Calu3 (cell line): ENCODE data around the gene CCDC187. TPM values are rescaled to one million over a fixed set of nuclear protein-coding genes. Genes with fewer than 3 reads are reported as not detected.

ENCODE experiments used
- BruUV-seq: library from RNA; stranded (reverse); fragments of 400-500 nt; replicated peaks from 2 replicates; lab custom pipeline; 2021; lab: Mats Ljungman, UMichigan
- CTCF ChIA-PET: fragments of 300-600 bp; sonication (Branson Sonifier 250); formaldehyde crosslinking; loops from one replicate; lab custom pipeline; 2022; ENCODE audit warnings: antibody characterized with exemption; lab: Charles Lee
- DNase-seq: peaks from one replicate; pipeline ENCODE4 v3.0.0; 2022
- H3K27ac Mint-ChIP-seq: one replicate; pipeline ENCODE4 v1.8.0; 2022; ENCODE audit warnings: mixed read lengths; ENCODE audit not compliant: unreplicated experiment
- H3K27me3 Mint-ChIP-seq: one replicate; pipeline ENCODE4 v1.8.0; 2022; ENCODE audit warnings: mixed read lengths; ENCODE audit not compliant: unreplicated experiment
- H3K36me3 Mint-ChIP-seq: one replicate; pipeline ENCODE4 v1.8.0; 2022; ENCODE audit warnings: mild to moderate bottlenecking, moderate library complexity, mixed read lengths; ENCODE audit not compliant: insufficient read depth, unreplicated experiment
- H3K4me1 Mint-ChIP-seq: one replicate; pipeline ENCODE4 v1.8.0; 2022; ENCODE audit warnings: mild to moderate bottlenecking, low read depth, mixed read lengths; ENCODE audit not compliant: unreplicated experiment
- H3K4me3 Mint-ChIP-seq: one replicate; pipeline ENCODE4 v1.8.0; 2022; ENCODE audit warnings: mild to moderate bottlenecking, low read depth, moderate library complexity, mixed read lengths; ENCODE audit not compliant: unreplicated experiment
- H3K9me3 Mint-ChIP-seq: one replicate; pipeline ENCODE4 v1.8.0; 2022; ENCODE audit warnings: low read depth, mixed read lengths; ENCODE audit not compliant: unreplicated experiment
- CTCF ChIP-seq: fragments of 200-600 bp; IDR thresholded peaks from one replicate; pipeline ENCODE4 v1.8.0; 2022; ENCODE audit warnings: antibody characterized with exemption; ENCODE audit not compliant: unreplicated experiment
- intact Hi-C: fragments of 100-400 bp; cut with micrococcal nuclease; formaldehyde crosslinking; loops from one replicate; pipeline ENCODE4 v1.10.0; 2022; ENCODE audit not compliant: unreplicated experiment
- total RNA-seq: library from RNA; stranded (reverse); gene quantifications from 2 replicates; pipeline ENCODE4 v1.2.3, GENCODE V29; 2022

The CCDC187 gene
- total RNA-seq, 1 experiment from 2014 or later = 0.73 TPM

DNA sequence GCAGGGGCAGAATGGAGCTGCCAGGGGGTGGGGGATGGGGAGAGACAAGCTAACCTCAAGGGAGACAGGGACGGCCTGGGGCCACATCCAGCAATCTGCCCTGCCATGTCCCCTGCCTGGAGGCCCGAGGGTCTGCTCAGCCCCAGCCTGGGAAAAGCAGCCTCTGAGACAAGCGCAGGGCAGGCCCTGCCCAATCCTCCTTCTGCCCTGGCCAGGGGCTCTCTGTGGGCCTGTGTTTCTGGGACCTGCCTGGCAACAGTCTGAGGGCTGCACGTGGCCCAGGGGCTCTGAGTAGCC is 44.4 kb downstream of the CCDC187 start:
- Mint-ChIP-seq H3K4me1 (no peaks in the 10 kb centered on the region), H3K27me3 (peaks cover 32% of the 10 kb centered on the region), H3K27ac (no peak overlapping the region), H3K36me3 (no peaks in the 10 kb centered on the region), H3K9me3 (no peaks in the 10 kb centered on the region), H3K4me3 (no peak overlapping the region)
- CTCF ChIA-PET = no interaction called here
- no peak for TF ChIP-seq CTCF
- intact Hi-C loops = no loop called here
- DNase-seq = no peak
- BruUV-seq = no TSS peak

- no peak overlapping the region for H3K27ac Mint-ChIP-seq
- CTCF ChIA-PET = interaction anchor here (0.6 kb wide), 1 partner anchor 71 kb away, joined by 4 read pairs; no protein-coding TSS in a partner anchor
- no peaks in the 10 kb centered on the region for H3K9me3 Mint-ChIP-seq
- no peaks in the 10 kb centered on the region for H3K4me1 Mint-ChIP-seq
- H3K4me3 Mint-ChIP-seq = no peak overlapping the region
- no TSS peak for BruUV-seq
- H3K27me3 Mint-ChIP-seq = peaks cover 32% of the 10 kb centered on the region
- H3K36me3 Mint-ChIP-seq = no peaks in the 10 kb centered on the region
- intact Hi-C loops = no loop called here
- no peak for TF ChIP-seq CTCF
- no peak for DNase-seq
These were observed 44.9 kb downstream of the CCDC187 start for GRCh38 chr9:136258786-136259516.

DNA sequence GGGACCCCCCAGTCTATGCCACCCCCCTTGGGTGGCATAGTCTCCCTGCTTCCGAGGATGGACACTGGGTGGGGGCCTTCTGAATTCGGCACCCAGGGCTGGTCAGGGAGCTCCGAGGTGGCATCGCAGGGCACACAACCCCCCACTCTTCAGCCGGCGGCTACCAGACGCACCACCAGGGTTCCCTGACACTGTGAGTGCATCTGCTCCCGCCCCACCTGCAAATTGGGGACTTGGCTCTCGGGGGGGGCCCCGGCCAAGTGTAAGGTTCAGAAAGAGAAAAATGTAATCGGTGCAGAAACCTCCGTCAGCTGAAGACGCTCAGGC is 45.6 kb downstream of the CCDC187 start:
- no peaks in the 10 kb centered on the region for H3K4me1 Mint-ChIP-seq
- no TSS peak for BruUV-seq
- no peak overlapping the region for H3K27ac Mint-ChIP-seq
- H3K4me3 Mint-ChIP-seq = no peak overlapping the region
- no peaks in the 10 kb centered on the region for H3K9me3 Mint-ChIP-seq
- no peaks in the 10 kb centered on the region for H3K36me3 Mint-ChIP-seq
- DNase-seq = no peak
- peaks cover 32% of the 10 kb centered on the region for H3K27me3 Mint-ChIP-seq
- TF ChIP-seq CTCF = no peak
- intact Hi-C loops = no loop called here
- CTCF ChIA-PET = no interaction called here

DNA sequence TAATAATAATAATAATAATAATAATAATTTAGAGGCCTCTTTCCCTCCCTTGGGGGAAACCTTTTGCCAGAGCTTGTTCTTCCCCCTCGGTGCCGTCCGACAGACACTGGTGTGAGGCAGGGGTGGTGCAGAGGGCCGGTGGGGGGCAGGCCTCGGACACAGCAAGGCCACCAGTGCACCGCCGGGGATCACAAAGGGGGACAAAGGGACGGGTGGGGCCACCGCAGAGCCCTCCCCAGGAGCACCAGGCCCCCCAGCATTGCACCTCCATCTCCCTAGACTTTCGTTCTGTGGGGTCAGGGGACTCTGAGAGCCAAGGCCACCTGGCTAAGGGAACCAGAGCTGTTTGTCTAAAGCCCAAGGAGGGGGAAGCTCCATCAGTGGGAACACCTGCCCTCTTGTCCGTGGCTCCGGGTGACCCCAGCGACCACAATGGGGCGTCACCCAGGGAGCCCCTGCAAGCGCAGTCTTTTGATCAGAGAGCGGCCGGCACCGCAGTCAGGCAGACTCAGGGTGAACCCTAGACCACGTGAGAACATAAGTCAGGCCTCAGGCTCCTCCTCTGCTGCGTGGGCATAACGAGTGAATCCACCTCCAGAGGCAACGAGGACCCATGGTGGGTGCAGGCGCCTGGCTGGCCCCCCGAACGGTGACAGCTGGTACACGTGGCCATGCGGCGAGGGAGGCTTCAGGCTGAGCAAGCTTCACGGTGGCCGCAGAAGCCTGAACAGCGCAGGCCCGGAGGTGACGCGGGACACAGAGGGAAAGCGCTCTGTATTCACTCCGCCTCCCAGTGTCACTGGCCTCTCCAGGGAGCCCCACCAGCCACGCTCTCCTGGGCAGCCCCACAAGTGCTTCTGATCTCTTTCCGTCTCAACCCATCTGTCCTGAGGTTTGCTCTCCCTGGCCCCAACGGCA is 46.3 kb downstream of the CCDC187 start:
- no TSS peak for BruUV-seq
- peaks cover 32% of the 10 kb centered on the region for H3K27me3 Mint-ChIP-seq
- H3K9me3 Mint-ChIP-seq = no peaks in the 10 kb centered on the region
- intact Hi-C loops = no loop called here
- no peak for DNase-seq
- CTCF ChIA-PET = no interaction called here
- H3K27ac Mint-ChIP-seq = no peak overlapping the region
- H3K4me1 Mint-ChIP-seq = no peaks in the 10 kb centered on the region
- no peaks in the 10 kb centered on the region for H3K36me3 Mint-ChIP-seq
- no peak for TF ChIP-seq CTCF
- H3K4me3 Mint-ChIP-seq = no peak overlapping the region
